ENCODE data around the gene FMN1.

The FMN1 gene

DNA sequence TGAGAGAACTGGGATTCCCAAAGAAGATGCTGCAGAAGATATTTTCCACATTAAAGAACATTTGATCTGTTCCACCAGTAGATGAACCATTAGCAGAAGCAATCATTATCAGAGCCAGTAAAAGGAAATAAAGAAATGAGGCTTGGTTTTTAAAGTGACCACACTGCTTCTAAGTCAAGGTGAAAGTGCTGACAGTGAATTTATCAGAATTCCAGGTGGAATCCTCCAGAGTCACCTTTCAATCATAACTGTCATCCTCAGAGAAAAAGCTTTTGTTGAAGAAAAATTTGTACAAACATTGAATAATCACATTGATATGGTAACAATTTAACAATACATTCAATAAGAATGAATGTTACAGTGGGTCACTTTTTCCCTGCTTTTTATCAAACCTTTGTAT is 376.9 kb downstream of the FMN1 start:
- no peak for DNase-seq

DNA sequence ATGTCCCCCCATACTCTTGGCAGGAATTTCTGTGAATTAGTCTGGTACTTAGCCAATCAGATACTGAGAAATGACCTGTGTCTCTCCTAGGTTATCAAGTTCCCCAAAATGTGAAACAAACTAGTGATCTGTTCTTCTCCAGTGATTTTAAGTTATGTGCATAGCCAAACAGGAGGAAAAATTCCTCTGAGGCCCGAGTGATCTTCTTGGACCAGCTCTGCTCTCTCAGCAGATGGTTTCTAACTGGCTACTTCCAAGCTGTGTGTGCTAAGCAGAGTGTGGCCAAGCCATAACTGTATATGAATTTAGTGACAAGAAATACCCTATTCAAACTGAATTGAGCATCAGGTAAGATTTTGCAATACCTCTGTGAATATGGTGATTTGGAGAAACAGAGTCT is 387.2 kb downstream of the FMN1 start:
- DNase-seq, result no peak

- no peak for DNase-seq
Observed at GRCh38 chr15:32803631-32804030, 390.9 kb downstream of the FMN1 start.

DNA sequence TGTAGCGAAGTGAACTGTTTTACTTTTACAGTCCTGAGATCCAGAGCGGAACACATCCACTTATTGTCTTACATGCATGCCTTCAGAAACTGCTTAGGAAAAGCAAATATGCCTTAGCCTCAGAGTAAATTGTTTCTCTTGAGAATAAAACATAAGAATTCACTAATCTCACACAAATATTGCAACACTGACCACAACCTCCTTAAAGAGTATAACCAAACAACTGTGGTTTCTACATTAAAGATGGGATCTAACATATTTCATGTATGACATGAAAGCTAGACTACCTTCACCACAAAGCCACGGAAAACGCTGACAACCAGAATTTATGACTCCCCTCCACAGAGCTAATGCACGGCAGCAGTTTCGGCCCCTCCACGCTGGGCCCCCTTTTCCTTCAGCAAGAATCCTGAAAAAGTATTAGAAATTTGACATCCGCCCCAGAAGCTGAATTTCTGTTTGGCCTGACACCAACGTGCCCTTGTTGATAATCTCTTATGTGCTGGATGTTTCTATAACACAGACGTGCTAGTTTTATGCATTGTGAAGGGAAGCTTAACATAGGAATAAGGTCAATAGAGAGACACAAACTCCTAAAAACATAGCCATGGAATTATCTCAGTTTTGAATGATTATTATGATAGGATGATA is 392.1 kb downstream of the FMN1 start:
- DNase-seq, result no peak

DNA sequence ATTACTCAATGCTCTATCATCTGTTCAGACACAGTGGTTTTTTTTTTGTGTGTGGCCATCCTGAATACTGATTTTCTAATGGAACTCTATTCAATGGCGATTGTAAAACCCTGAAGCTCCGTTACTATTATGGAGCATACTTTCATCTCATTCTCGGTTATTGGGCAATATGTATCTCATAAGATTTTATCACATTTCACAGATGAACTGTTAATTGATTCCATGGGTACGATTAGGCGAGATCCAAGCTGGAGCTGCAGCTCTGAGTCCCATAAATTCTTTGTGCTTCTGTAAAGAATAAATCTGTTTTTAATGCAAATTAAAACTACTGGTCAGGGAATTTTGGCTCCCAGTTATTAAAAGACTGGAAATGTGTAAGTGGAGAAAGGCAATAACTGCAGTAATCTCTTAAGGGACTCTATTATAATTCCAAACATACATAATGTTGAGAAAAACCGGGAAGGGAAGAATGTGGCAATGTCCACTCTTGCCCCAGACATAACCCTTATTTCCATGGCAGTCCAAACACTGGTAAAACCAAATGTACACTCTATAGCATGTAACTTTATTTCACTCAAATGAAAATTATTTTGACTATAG is 394.5 kb downstream of the FMN1 start:
- no peak for DNase-seq

DNA sequence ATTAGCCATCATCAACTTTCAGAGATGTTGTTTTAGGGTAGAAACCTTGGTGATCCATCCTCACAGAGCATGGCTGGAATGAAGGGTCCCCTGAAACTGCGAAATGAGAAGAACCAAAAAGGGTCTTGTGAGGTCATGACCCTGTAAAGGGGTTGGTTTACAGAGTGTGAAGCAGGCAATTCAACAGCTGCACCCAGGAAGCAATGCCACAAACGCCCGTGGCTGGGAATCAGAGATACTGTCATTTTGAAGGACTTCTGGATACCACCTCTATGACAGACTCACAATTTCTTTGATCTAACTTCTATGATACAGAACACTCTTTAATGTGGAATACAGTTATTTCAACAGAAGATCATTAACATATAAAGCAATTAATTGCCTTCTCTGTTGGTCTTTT is 397.7 kb downstream of the FMN1 start:
- no peak for DNase-seq

DNA sequence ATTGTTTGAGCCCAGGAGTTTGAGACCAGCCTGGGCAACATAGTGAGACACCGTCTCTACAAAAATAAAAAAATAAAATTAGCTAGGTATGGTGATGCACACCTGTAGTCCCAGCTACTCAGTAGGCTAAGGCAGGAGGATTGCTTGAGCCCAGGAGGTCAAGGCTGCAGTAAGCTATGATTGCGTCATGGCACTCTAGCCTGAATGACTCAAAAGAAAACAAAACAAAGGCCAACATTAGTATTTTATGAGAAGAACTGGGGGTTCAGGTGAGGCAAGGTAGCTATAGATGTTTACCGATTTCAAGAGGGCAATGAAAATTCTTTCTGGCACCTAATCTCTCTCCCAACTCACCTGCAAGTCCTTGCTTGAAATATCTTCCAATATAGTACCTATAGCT is 399.5 kb downstream of the FMN1 start:
- DNase-seq, result no peak

DNA sequence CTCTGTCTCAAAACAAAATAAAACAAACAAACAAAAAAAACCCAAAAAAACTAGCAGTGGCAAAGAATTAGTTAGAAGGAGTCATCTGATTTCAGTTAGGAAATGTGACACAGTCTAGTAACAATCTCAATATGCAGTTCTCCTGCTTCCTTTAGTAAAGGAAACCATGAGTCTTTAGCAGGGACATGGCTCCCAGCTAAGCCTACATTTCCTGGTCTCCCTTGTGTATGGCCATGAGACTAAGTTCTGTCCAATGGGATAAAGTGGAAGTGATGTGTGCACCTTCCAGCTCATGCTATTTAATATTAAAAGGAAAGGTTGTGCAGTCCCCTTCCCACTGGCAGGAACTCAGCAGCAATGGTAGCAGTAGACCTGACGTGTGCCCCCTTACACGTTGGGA is 402.1 kb downstream of the FMN1 start:
- no peak for DNase-seq

GRCh38 chr15:32790352-32790999 is 404.0 kb downstream of the FMN1 start:
- DNase-seq, result no peak

- no peak for DNase-seq
Observed at GRCh38 chr15:32787949-32788348, 406.6 kb downstream of the FMN1 start.

DNA sequence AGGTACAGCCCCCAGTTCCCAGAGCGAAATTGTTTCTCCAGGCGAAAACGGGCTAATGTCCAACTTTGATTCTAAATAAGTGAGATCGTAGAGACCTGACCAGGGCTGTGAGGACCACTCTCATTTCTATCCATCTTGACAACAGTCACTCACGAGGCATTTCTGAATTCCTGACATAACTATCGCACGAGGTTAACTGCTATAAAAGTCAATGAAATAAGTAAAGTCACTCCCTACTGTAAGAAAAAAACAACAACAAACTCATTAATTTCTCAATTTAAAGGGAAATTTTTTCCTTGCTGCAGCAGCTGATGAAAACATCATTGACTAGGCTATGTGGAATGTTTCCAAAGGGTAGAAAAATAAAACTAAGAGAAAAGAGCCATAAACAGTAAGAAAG is 407.6 kb downstream of the FMN1 start:
- DNase-seq, result no peak

DNA sequence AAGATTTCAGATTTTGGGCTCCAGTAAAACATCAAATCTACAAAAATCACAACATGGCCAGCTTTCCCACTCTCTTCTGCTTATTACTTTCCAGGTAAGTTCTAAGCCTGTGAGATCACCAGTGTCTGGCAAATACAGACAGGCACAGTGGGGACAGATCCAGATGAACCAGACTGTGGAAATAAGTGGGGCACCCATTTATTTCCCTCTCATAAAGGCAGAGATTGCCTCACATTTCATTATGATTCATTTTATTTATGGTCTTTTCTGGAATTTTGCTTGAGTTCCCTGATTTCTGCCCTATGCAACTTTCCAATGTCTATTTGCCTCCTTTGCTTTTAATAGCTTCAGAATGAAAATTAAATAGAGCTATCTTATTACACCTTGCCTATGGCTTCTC is 409.9 kb downstream of the FMN1 start:
- no peak for DNase-seq

- no peak for DNase-seq
Observed at GRCh38 chr15:32781781-32782180, 412.7 kb downstream of the FMN1 start.

DNA sequence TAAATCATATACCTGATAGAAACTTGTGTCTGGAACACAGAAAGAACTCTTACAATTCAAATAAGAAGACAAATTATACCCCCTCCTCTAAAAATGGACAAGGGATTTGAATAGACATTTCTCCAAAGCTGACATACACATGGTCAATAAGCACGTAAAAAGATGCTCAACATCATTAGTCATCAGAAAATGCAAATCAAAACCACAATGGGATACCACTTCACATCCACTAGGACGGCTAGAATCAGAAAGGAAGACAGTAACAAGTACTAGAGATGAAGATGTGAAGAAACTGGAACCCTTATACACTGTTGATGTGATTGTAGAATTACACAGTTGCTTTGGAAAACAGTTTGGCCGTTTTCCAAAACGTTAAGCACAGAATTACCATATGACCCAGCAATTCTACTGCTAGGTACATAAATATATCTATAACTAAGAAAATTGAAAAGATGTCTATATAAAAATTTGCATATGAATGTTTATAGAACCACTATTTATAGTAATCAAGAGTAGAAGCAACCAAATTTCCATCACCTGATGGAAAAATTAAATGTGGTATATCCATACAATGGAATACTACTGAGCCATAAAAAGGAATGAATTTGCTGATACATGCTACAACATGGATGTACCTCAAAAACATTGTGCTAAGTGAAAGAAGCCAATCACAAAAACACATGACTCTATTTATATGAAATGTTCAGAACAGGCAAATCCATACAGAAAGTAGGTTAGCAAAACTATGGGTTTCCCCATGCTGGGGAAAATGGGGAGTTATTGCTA is 415.9 kb downstream of the FMN1 start:
- DNase-seq, result no peak

DNA sequence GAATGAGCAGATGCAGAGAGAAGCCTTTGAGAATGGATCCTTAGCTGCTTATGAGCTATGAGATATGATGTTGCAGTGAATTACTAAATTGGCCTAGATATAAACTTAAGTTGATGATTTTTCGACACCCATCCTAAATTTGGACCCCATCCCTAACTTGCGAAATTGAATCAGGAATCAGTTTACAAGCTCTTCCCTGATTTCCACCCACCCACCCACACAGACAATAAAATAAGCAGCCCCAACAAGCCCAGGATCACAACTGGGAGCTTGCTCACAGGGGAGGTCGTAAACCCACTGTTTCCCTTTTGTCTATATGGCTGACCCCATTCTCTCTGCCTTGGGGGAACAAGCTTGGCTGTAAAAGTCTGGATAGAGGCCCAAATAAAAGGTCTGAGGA is 419.4 kb downstream of the FMN1 start:
- no peak for DNase-seq

- DNase-seq, result no peak
Observed at GRCh38 chr15:32774022-32774421, 420.5 kb downstream of the FMN1 start.

- DNase-seq, result no peak
Observed at GRCh38 chr15:32767236-32767635, 427.3 kb downstream of the FMN1 start.

DNA sequence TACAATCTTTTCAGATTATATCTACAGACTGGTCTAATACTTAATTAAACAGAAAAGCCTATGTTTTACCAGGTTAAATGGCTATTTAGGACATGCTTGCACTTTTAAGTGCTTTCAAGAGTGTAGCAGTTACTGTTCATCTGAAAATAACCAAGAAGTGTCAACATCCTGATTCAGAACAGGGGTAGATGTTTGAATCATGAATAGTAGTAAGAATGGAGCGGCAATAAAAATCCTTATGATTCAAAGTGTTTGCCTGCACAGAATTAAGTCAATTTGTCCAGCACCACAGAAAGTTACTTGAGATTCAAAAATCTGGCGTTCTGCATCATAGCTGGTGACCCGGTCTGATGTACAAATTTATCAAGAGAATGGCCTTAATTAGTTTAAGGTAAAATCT is 428.4 kb downstream of the FMN1 start:
- no peak for DNase-seq

- no peak for DNase-seq
Observed at GRCh38 chr15:32765236-32765635, 429.3 kb downstream of the FMN1 start.

- DNase-seq, result no peak
Observed at GRCh38 chr15:32763295-32763694, 431.2 kb downstream of the FMN1 start.

- DNase-seq, result no peak
Observed at GRCh38 chr15:32757426-32757825, 437.1 kb downstream of the FMN1 start.

GRCh38 chr15:32750979-32751378 is 443.5 kb downstream of the FMN1 start:
- DNase-seq, result no peak

GRCh38 chr15:32747921-32748342 is 446.6 kb downstream of the FMN1 start:
- no peak for DNase-seq

Measured in NCI-H2029 treated with DMSO at 0.1 percent for 48 hours (cell line).